Skeletal muscle tissue (tissue), 4 donors: ENCODE results near the gene COL12A1. TPM values are rescaled to one million over a fixed set of nuclear protein-coding genes. Genes with fewer than 3 reads are reported as not detected.

Experiments used
- H3K27ac ChIP-seq: one replicate; pipeline ENCODE4 v1.7.0; 2013; ENCODE audit warnings: mild to moderate bottlenecking, low read depth, low read length, inconsistent platforms
- H3K27me3 ChIP-seq, 3 donors: one replicate each; pipeline ENCODE4 v1.7.0; 2013; ENCODE audit warnings: low read length in 3 of 3; ENCODE audit not compliant: control insufficient read depth in 3 of 3, insufficient read depth in 3 of 3
- H3K36me3 ChIP-seq, 3 donors: one replicate each; pipeline ENCODE4 v1.7.0; 2013; ENCODE audit warnings: low read length in 3 of 3; ENCODE audit not compliant: control insufficient read depth in 3 of 3, insufficient read depth in 3 of 3
- H3K4me1 ChIP-seq, 3 donors: one replicate each; pipeline ENCODE4 v1.7.0; 2013; ENCODE audit warnings: low read length in 3 of 3, mild to moderate bottlenecking in 3 of 3; ENCODE audit not compliant: control insufficient read depth in 3 of 3, insufficient read depth in 3 of 3
- H3K4me3 ChIP-seq, 3 donors: one replicate each; pipeline ENCODE4 v1.7.0; 2013; ENCODE audit warnings: low read length in 3 of 3
- H3K9ac ChIP-seq, 3 donors: one replicate each; pipeline ENCODE4 v1.7.0; 2013; ENCODE audit warnings: low read length in 3 of 3, mild to moderate bottlenecking in 3 of 3, moderate library complexity in 2 of 3, low read depth in 1 of 3
- H3K9me3 ChIP-seq, 3 donors: one replicate each; pipeline ENCODE4 v1.7.0; 2013; ENCODE audit warnings: low read length in 3 of 3; ENCODE audit not compliant: control insufficient read depth in 3 of 3
- total RNA-seq: library from RNA; depleted of rRNA; stranded (reverse); fragments of >200 nt; gene quantifications from one replicate; pipeline ENCODE4 v1.2.3, GENCODE V29; 2014
- donor health status: Osteomylitis.

COL12A1 gene
- total RNA-seq, 1 donor from 2014 or later: 474 TPM

- Histone ChIP-seq H3K9me3 (no peaks in the 10 kb centered on the region), H3K4me3 (no peak overlapping the region), H3K27ac (no peak overlapping the region), H3K9ac (no peak overlapping the region), H3K4me1 (no peaks in the 10 kb centered on the region), H3K36me3 (no peaks in the 10 kb centered on the region), H3K27me3 (no peaks in the 10 kb centered on the region)
Observed at GRCh38 chr6:75126518-75126917, 79.3 kb downstream of the COL12A1 start.

DNA sequence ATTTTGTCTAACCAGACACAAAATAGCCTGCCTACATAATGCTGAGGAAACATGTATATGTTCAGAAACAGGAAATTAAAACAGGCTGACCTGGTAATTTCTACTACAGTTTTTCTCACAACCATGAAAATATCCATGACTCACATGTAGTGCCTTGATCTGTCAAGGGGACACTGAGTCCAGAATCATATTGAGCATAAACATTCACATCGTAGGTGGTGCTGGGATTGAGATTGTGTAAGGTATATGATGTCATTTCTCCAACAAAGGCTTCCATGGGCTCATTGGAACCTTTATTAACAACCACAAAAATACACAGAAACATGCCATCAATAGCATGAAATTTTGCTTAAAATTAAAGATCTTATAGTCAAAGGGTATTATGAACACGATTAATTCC, 80.9 kb downstream of the COL12A1 start:
- no peaks in the 10 kb centered on the region for H3K36me3 ChIP-seq
- no peak overlapping the region for H3K27ac ChIP-seq
- no peak overlapping the region for H3K9ac ChIP-seq
- no peaks in the 10 kb centered on the region for H3K4me1 ChIP-seq
- H3K4me3 ChIP-seq: no peak overlapping the region
- H3K9me3 ChIP-seq: no peaks in the 10 kb centered on the region
- no peaks in the 10 kb centered on the region for H3K27me3 ChIP-seq

- no peaks in the 10 kb centered on the region for H3K36me3 ChIP-seq
- H3K9me3 ChIP-seq: no peaks in the 10 kb centered on the region
- no peak overlapping the region for H3K4me3 ChIP-seq
- H3K4me1 ChIP-seq: no peaks in the 10 kb centered on the region
- H3K27me3 ChIP-seq: no peaks in the 10 kb centered on the region
- no peak overlapping the region for H3K27ac ChIP-seq
- H3K9ac ChIP-seq: no peak overlapping the region
Observed at GRCh38 chr6:75124085-75124484, 81.8 kb downstream of the COL12A1 start.

GRCh38 chr6:75118925-75119515, 86.8 kb downstream of the COL12A1 start:
- H3K9ac ChIP-seq: no peak overlapping the region
- H3K36me3 ChIP-seq: peaks cover 0 to 5% (median 0%) of the 10 kb centered on the region in 3 donors
- no peaks in the 10 kb centered on the region for H3K9me3 ChIP-seq
- H3K4me1 ChIP-seq: peaks cover 0 to 2% (median 0%) of the 10 kb centered on the region in 3 donors
- no peak overlapping the region for H3K4me3 ChIP-seq
- no peak overlapping the region for H3K27ac ChIP-seq
- H3K27me3 ChIP-seq: no peaks in the 10 kb centered on the region

DNA sequence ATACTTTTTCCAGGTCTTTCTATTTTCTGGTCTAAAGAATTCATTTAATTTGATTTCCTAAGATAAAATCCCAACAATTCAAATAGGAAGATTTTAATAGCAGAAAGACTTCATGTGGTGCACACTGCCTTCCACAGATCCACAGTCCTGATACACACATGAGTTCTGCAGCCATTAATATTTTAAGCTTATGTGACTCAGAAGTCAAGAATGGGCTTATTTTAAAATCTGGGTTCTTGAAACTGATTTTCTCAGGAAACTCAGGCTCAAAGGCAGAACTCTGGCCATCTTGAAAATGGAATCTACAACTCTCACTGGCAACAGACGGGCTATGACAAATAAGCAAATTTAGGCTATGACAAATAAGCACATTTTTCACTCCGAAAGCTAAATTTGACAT, 88.2 kb downstream of the COL12A1 start:
- H3K9ac ChIP-seq: no peak overlapping the region
- peaks cover 0 to 2% (median 0%) of the 10 kb centered on the region in 3 donors for H3K4me1 ChIP-seq
- no peaks in the 10 kb centered on the region for H3K27me3 ChIP-seq
- H3K4me3 ChIP-seq: no peak overlapping the region
- no peaks in the 10 kb centered on the region for H3K9me3 ChIP-seq
- H3K27ac ChIP-seq: no peak overlapping the region
- peaks cover 0 to 5% (median 0%) of the 10 kb centered on the region in 3 donors for H3K36me3 ChIP-seq

- Histone ChIP-seq H3K4me1 (peaks cover 0 to 2% (median 0%) of the 10 kb centered on the region in 3 donors), H3K9me3 (no peaks in the 10 kb centered on the region), H3K4me3 (no peak overlapping the region), H3K27me3 (no peaks in the 10 kb centered on the region), H3K9ac (no peak overlapping the region), H3K36me3 (peaks cover 0 to 5% (median 0%) of the 10 kb centered on the region in 3 donors), H3K27ac (no peak overlapping the region)
Observed at GRCh38 chr6:75116946-75117345, 88.9 kb downstream of the COL12A1 start.

GRCh38 chr6:75115481-75115880, 90.4 kb downstream of the COL12A1 start:
- Histone ChIP-seq H3K4me3 (no peak overlapping the region), H3K9ac (no peak overlapping the region), H3K27ac (no peak overlapping the region)

DNA sequence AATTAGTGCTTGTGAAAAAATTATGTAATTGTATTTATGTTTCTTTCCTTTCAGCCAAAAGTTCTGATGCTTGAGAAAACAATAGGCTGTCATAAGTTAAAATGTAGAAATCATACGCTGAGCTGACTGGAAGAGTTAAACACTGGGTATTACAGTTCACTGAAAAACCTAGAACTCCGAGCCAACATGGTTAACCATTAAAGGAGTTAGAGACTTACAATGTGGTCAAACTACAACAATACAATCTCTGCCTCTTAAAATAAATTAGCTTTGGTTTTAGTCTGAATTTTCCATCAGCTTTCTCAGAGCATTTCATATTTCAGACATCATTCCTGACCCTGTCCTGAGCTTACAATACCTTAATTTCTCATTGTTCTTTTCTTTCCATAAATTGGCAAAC, 91.0 kb downstream of the COL12A1 start:
- Histone ChIP-seq H3K4me3 (no peak overlapping the region), H3K27me3 (no peaks in the 10 kb centered on the region), H3K36me3 (peaks cover 0 to 5% (median 0%) of the 10 kb centered on the region in 3 donors), H3K4me1 (peaks cover 0 to 2% (median 0%) of the 10 kb centered on the region in 3 donors), H3K9ac (no peak overlapping the region), H3K9me3 (no peaks in the 10 kb centered on the region), H3K27ac (no peak overlapping the region)

More at GRCh38 chr6:75115481-75115880, 90.4 kb downstream of the COL12A1 start:
- Histone ChIP-seq H3K36me3 (peaks cover 0 to 5% (median 0%) of the 10 kb centered on the region in 3 donors), H3K27me3 (no peaks in the 10 kb centered on the region), H3K4me1 (peaks cover 0 to 2% (median 0%) of the 10 kb centered on the region in 3 donors), H3K9me3 (no peaks in the 10 kb centered on the region)

DNA sequence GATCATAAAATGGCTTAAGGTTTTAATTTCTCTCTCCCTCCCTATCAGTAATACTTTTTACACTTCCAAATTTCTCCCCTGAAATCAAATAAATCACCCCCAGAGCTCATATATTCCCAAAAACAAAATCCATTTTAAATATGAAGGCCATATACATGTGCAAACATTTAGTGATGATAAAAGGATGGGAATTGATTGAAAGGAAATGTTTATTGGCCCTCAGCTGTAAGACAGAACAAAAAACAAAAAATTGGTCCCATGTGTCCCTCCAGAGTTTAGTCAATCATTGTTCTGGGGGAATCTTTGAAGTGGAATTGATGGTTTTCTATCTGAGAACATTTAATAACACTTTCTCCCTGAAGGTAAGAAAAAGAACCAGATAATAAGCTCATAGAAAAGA, 91.7 kb downstream of the COL12A1 start:
- Histone ChIP-seq H3K27me3 (no peaks in the 10 kb centered on the region), H3K4me1 (peaks cover 0 to 2% (median 0%) of the 10 kb centered on the region in 3 donors), H3K9ac (no peak overlapping the region), H3K4me3 (no peak overlapping the region), H3K27ac (no peak overlapping the region), H3K9me3 (no peaks in the 10 kb centered on the region), H3K36me3 (peaks cover 0 to 5% (median 0%) of the 10 kb centered on the region in 3 donors)

GRCh38 chr6:75113446-75113845, 92.4 kb downstream of the COL12A1 start:
- Histone ChIP-seq H3K4me1 (peaks cover 0 to 2% (median 0%) of the 10 kb centered on the region in 3 donors), H3K27ac (no peak overlapping the region), H3K36me3 (peaks cover 0 to 3% (median 0%) of the 10 kb centered on the region in 3 donors), H3K9ac (no peak overlapping the region), H3K4me3 (no peak overlapping the region), H3K9me3 (no peaks in the 10 kb centered on the region), H3K27me3 (no peaks in the 10 kb centered on the region)
